NB4 (cell line): ENCODE data around the gene PDE11A.

Experiments used
- DNase-seq: peaks from one replicate; pipeline ENCODE4 v3.0.0; 2010; ENCODE audit warnings: low read depth
- H3K4me3 ChIP-seq: one replicate; pipeline ENCODE4 v1.5.1; 2011; ENCODE audit warnings: mild to moderate bottlenecking, low read depth, low read length, moderate library complexity
- CTCF ChIP-seq: IDR thresholded peaks from one replicate; pipeline ENCODE4 v1.5.1; 2012; ENCODE audit warnings: low read depth, low read length
- MAX ChIP-seq: IDR thresholded peaks from 2 replicates; pipeline ENCODE4 v1.6.1; 2011; ENCODE audit warnings: low read depth, low read length
- MYC ChIP-seq: IDR thresholded peaks from 2 replicates; pipeline ENCODE4 v1.6.1; 2011; ENCODE audit warnings: low read depth, low read length
- POLR2A ChIP-seq: IDR thresholded peaks from 2 replicates; pipeline ENCODE4 v1.6.1; 2011; ENCODE audit warnings: mild to moderate bottlenecking; ENCODE audit not compliant: insufficient read length; ENCODE audit errors: extremely low read depth

PDE11A gene

GRCh38 chr2:177908824-177909223 is 163.8 kb downstream of the PDE11A start:
- H3K4me3 ChIP-seq: no peak overlapping the region
- no peak for TF ChIP-seq CTCF
- TF ChIP-seq POLR2A: no peak
- TF ChIP-seq MYC: no peak
- no peak for TF ChIP-seq MAX
- DNase-seq: no peak

- TF ChIP-seq CTCF (peak; percentile 3), MAX (no peak)
- peak; percentile 30 for DNase-seq
- H3K4me3 ChIP-seq: no peak overlapping the region
Measured at GRCh38 chr2:177908182-177908581, 164.4 kb downstream of the PDE11A start.

- peak; percentile 76 for DNase-seq
Measured at GRCh38 chr2:177906041-177906718, 166.4 kb downstream of the PDE11A start.

GRCh38 chr2:177905640-177906039 is 166.9 kb downstream of the PDE11A start:
- no peak overlapping the region for H3K4me3 ChIP-seq
- DNase-seq: no peak

More at GRCh38 chr2:177906041-177906718, 166.4 kb downstream of the PDE11A start:
- peak; percentile 97 for TF ChIP-seq CTCF
- no peak for TF ChIP-seq POLR2A
- TF ChIP-seq MAX: no peak
- TF ChIP-seq MYC: no peak
- no peak overlapping the region for H3K4me3 ChIP-seq

GRCh38 chr2:177902395-177903163 is 170.0 kb downstream of the PDE11A start:
- no peak for DNase-seq
- no peak for TF ChIP-seq POLR2A
- TF ChIP-seq CTCF: no peak
- no peak for TF ChIP-seq MAX
- TF ChIP-seq MYC: no peak
- H3K4me3 ChIP-seq: no peak overlapping the region

More at GRCh38 chr2:177905640-177906039, 166.9 kb downstream of the PDE11A start:
- no peak for TF ChIP-seq POLR2A

- DNase-seq: no peak
- TF ChIP-seq MYC (no peak), CTCF (no peak), POLR2A (no peak)
- no peak overlapping the region for H3K4me3 ChIP-seq
Measured at GRCh38 chr2:177900082-177900481, 172.5 kb downstream of the PDE11A start.
